GM19351 (cell line): ENCODE data around the gene KIF5B.
"Not testable (repeated sequence)": the region's sequence is repeated elsewhere in the genome, so short reads cannot be mapped to it uniquely, and the experiment has no call there.

ENCODE experiments used
- ATAC-seq: cut with Tn5 transposase; IDR thresholded peaks from one replicate; pipeline ENCODE4 v1.9.1; 2021; ENCODE audit warnings: mild to moderate bottlenecking, moderate library complexity; ENCODE audit not compliant: unreplicated experiment

Gene KIF5B

DNA sequence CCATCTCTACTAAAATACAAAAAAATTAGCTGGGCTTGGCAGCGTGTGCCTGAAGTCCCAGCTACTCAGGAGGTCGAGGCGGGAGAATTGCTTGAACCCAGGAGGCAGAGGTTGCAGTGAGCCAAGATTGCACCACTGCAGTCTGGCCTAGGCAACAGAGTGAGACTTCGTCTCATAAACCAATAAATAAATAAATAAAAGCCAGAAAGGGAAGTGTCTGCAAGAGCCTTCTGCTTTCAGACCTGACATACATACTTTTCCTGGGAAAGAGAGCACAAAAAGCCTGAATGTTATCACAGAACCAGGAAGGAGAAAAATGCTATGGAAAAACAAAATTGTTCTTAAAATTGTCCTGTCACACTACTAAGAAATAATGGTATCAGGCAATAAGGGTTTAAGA, 4.1 kb upstream of the KIF5B start:
- ATAC-seq: no peak

- ATAC-seq: no peak
Observed at GRCh38 chr10:32059472-32059871, 3.2 kb upstream of the KIF5B start.

- ATAC-seq: no peak
Observed at GRCh38 chr10:32057036-32057372, 779 bp upstream of the KIF5B start.

- ATAC-seq: peak; percentile 49
Observed at GRCh38 chr10:32055478-32056135, 618 bp downstream of the KIF5B start.

DNA sequence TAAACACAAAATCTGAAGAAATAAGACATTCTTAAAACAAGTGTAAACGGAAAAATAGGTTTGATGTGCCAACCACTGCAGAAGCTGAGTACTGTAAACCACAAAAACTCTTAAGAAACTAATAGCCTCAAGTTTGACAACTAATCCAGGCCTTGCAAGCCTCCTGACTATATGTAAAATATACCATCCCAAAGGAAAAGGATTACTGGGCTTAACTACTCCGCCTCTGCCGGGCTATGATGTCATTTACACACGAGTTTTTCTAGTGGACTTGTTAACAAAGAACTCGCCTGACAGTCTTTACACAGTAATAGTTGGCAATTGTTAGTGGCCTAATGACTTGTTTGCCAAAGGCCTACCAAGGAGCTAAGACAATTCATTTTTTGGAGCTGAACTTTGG, 2.1 kb downstream of the KIF5B start:
- no peak for ATAC-seq

GRCh38 chr10:32053392-32053791, 2.8 kb downstream of the KIF5B start:
- ATAC-seq: not testable (repeated sequence)

DNA sequence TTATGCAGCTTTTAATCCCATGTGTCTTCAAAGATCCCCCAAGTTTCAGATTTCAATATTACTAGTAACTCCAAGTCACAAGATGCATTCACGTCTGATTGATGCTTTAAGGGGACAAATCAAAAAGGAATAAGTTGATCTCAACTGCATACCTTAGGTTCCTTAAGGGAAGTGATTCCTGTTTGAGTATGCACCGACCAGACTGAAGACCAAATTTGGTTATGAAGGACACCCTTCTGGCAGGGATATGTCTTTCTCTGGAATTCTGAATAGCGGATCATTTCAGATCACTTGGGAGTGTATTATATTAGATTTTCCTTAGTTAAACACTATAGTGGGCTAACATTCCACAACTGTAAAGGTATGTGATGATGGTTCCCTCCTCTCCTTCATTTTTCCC, 4.3 kb downstream of the KIF5B start:
- ATAC-seq: no peak

DNA sequence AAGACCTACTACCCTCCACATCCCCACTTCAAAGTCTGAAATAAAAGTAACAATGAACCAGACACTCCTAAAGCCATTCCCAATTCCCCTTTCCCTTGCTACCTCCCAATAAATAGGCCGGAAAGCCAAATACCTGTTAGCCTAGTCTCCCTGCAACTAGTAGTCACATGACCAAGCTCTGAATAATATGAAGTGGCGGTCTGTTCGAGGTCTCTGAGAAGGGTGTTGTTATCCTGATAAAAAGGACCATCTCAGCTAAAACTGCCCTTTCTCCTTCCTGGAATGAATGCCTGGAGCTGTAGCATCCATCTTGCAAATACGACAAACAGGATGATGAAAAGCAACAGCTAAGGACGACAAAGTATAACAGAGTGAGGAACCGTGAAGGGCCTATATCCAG, 6.0 kb downstream of the KIF5B start:
- no peak for ATAC-seq

DNA sequence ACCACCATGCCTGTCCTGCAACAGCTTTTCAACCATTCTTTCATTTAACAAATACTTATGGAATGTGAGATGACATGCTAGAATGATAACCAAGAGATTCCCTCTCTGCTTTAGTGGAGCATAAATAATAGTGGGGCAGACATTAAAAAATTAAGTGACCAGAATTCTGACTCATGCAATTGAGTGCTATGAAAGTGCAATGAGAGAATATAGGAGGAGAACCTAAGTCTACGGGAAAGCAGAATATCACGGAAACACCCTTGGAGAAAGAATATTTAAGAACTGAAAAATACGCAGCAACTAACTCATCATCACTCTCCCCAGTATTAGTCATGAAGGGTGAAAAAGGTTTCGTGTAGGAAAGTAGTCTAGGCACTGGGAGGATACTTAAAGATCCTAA, 7.1 kb downstream of the KIF5B start:
- ATAC-seq: no peak

DNA sequence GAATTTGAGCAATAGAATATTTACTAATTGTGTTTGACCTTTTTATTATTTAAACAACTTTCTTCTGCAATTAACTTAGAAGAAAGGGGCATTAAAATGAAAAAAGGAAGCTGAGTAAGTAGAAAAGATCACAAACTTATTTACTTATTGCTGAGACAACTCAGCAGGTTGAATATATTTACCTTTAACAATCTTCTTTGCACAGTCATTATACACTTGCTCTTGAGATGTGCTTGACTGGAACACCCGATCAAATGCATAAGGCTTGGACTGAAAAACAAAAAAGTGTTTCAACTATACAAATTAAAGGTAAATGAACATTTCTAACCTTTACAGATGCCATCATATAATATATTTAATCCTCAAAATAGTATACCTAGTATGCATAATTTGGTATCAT, 7.9 kb downstream of the KIF5B start:
- ATAC-seq: no peak

GRCh38 chr10:32047881-32048280, 8.3 kb downstream of the KIF5B start:
- no peak for ATAC-seq

- no peak for ATAC-seq
Observed at GRCh38 chr10:32046151-32046550, 10.1 kb downstream of the KIF5B start.

DNA sequence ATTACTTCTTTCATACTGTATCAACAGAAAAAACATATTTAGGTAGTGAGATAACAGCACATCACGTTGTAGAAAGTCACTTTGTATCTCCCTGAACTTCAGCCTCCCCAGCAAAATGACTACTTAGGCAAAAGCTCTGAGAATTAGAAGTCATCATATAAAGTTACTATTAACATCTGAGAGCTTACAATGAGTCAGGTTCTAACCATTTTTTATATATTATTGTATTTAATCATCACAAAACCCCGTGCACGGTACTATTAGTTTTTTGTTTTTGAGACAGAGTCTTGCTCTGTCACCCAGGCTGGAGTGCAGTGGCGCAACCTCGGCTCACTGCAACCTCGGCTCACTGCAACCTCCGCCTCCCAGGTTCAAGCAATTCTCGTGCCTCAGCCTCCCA, 13.5 kb downstream of the KIF5B start:
- ATAC-seq: not testable (repeated sequence)

GRCh38 chr10:32041290-32042028, 14.8 kb downstream of the KIF5B start:
- ATAC-seq: no peak

GRCh38 chr10:32039734-32040133, 16.5 kb downstream of the KIF5B start:
- ATAC-seq: no peak

GRCh38 chr10:32038777-32039176, 17.4 kb downstream of the KIF5B start:
- ATAC-seq: no peak

- no peak for ATAC-seq
Observed at GRCh38 chr10:32036922-32037321, 19.3 kb downstream of the KIF5B start.

DNA sequence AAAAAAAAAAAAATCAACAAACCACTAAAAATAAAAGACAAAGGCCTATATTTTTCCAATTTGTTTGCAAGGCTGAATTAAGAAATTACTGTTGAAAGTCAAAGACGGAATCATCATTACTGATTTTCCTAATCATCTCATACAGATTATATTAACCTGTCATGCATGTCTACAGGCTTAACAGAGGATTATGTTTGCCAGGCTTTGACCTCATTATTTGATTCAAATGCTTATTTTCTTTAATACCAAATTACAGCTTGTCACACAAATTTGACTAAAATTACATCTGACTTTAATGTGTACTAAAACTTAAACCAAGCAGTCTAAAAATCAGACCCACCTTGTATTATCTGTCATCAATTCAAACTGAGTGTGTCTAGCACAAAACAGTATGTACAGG, 21.2 kb downstream of the KIF5B start:
- ATAC-seq: no peak

- no peak for ATAC-seq
Observed at GRCh38 chr10:32033171-32033570, 23.1 kb downstream of the KIF5B start.

DNA sequence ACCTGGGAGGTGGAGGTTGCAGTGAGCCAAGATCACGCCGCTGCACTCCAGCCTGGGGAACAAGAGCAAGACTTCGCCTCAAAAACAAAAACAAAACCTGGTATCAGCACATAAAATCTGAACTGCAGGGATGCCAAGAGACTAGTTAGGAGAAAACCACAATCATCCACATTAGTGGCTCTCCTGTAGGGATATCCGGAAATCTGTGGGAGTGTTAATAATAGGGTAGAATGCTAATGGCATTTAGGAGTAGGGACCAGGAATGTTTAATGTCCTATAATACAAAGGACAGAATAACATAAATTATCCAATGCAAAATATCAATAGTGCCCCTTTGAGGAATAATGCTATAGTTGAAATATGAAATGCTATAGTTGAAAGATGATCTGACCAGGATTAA, 24.3 kb downstream of the KIF5B start:
- no peak for ATAC-seq

DNA sequence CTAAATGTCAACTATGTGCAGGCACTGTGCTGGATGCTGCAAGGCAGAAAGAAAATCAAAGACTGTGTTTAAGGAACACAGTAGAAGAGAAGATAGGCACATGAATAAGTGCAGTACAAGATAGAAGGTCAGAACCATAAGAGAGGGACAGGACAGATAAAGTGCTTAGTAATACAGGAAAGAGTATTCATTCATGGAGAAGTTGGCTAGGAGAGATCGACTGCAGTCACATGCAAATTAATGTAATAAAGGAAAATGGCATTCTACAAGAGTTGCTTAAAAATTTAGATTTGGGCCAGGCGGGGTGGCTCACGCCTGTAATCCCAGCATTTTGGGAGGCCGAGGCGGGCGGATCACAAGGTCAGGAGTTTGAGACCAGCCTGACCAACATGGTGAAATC, 24.8 kb downstream of the KIF5B start:
- ATAC-seq: no peak

DNA sequence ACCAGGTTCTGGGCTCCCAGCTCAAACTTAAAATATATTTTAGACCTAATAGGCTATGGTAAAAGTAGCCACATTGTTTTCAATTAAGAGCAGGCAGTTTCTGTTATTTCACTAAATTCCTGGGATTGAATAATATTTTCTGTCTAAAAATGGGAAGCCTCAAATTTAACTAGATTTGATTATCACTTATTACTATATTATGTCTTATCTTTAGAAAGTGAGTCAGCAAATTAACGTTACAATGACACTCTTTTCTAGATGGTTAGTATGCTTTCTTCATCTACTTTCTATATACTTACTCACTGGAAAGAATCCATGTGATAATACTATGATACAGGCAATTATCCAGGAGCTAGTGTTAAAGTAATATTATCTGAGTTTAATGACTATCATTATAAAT, 27.5 kb downstream of the KIF5B start:
- no peak for ATAC-seq

- no peak for ATAC-seq
Observed at GRCh38 chr10:32023264-32023663, 33.0 kb downstream of the KIF5B start.
